Suprapubic skin (tissue), 3 donors: ENCODE measurements around the gene OOSP3.

Experiments
- CTCF ChIP-seq, 2 donors: fragments of 200-600 bp in 1 of 2; fragments of 450-650 bp in 1 of 2; sonication (generic) in 1 of 2; IDR thresholded peaks; one replicate each; pipeline ENCODE4 v1.5.1; 2016 to 2019; ENCODE audit warnings: antibody characterized with exemption in 2 of 2, mild to moderate bottlenecking in 1 of 2, moderate library complexity in 1 of 2
- POLR2A ChIP-seq, 2 donors: fragments of 450-650 bp; IDR thresholded peaks; one replicate each; pipeline ENCODE4 v1.6.1; 2017; ENCODE audit warnings: antibody characterized with exemption in 2 of 2, mild to moderate bottlenecking in 2 of 2, moderate library complexity in 2 of 2

- TF ChIP-seq CTCF (IDR thresholded peaks at IDR 0.05) (no peak), POLR2A (IDR thresholded peaks at IDR 0.05) (no peak)
Measured at GRCh38 chr11:59941091-59941490, 62.5 kb downstream of the OOSP3 start.
